Suppressor macrophage treated with lipopolysaccharide for 4 hours (primary cell): ENCODE measurements around the gene SULT4A1.

Experiments
- DNase-seq: peaks from one replicate; pipeline ENCODE4 v3.0.0-alpha.2; 2020

The SULT4A1 gene

DNA sequence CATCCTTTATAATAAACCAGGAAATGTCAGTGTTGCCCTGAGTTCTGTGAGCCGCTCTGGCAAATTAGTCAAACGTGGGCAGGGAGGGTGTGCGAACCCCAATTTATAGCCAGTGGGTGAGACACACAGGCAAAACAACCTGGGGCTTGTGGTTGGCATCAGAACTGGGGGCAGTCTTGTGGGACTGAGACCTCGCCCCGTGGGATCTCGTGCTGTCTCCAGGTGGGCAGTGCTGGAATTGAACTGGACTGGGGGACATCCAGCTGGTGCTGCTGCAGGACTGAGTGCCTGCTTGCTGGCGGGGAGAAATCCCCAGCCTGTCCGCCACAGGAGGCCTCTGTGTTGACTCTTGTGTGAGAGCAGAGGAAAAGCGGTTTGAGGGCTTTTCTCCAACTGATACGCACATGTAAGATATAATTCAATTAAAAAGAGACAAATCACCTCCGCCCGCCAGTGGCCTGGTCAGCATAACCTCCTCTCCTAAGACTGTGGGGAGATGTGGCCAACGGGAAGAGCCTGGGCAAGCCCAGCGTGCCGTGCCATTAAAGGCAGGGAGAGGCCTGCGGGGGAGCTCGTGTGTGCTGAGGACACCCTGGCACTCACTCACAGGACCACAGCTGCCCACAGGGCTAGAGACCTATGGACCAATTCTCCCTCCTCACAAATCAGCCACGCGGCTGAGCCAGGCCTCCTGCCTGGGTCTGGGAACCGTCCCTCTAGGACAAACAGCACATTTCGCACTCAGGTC lies 18.4 kb downstream of the SULT4A1 start:
- no peak for DNase-seq

DNA sequence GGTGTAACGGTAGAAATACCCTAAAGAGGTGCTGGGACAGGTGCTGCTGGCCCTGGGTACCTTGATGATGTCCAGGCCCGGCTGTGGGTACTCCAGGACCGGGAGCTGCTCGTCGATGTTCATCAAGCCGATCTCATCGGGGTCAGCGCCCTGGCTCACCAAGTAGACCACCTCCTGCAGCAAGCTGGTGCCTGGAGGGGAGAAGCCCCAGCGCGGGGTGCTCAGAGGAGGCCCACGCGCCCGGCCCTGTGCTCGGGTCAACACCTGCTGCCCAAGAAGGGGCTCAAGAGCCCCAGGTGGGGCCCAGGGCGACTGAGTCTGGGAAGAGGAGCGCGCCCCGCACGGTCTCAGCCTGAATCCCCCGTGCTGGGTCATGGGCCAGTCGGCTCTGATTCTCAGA lies 20.6 kb downstream of the SULT4A1 start:
- no peak for DNase-seq

DNA sequence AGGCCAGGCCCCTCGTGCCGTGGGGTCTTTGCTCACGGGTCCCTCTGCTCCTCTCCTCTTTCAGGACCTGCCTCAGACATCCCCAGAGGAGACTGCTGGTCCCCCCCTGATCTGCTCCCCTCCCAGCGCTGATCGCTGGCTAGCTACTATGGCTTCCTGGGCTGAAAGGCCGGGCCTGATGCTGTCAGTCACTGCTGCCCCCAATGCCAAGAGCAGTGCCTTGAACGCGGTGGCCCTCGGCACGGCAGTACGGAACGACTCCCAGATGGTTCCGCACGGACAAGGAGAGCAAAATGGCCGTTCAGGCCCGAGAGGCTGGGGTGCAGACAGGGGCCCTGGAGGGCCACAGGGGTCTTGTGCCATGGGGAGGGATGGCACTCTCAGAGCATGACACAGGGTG lies 21.5 kb downstream of the SULT4A1 start:
- DNase-seq: no peak

DNA sequence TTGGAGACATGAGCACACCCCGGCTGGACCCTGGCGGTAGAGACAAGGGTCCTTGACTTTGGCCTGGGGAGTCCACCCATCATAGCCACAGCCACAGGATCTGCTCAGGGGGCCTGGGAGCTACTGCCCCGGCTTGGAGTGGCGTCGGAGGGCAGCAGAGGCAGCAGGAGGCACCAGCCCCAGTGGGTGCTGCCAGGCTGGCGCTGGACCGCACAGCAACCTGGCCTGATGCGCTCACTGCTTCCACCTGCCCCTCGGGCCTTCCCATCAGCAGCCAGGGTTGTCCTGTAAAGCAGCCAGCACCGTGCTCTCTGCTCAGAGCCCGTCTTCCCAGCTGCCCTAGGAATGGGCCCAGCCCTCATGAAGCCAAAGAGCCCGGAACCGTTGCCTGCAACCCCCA lies 21.9 kb downstream of the SULT4A1 start:
- no peak for DNase-seq

DNA sequence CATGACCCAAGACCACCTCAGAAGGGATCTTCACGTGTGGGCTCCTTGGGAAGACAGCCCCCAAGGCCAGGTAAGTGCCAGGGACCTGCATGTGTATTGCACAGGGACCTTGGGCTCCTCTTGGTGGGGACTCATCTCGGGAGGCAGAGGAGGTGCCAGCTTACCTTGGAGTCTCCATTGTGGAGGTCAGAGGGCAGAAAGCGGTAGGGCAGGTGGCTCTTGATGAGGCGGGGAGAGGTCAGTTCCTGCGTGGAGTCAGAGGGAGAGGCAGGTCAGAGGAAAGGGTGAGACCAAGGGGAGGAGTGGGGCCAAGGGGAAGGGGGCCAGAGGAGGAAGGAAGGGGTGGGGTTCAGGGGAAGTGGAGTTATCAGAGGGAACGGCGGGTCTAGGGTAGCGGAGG lies 22.5 kb downstream of the SULT4A1 start:
- DNase-seq: no peak

DNA sequence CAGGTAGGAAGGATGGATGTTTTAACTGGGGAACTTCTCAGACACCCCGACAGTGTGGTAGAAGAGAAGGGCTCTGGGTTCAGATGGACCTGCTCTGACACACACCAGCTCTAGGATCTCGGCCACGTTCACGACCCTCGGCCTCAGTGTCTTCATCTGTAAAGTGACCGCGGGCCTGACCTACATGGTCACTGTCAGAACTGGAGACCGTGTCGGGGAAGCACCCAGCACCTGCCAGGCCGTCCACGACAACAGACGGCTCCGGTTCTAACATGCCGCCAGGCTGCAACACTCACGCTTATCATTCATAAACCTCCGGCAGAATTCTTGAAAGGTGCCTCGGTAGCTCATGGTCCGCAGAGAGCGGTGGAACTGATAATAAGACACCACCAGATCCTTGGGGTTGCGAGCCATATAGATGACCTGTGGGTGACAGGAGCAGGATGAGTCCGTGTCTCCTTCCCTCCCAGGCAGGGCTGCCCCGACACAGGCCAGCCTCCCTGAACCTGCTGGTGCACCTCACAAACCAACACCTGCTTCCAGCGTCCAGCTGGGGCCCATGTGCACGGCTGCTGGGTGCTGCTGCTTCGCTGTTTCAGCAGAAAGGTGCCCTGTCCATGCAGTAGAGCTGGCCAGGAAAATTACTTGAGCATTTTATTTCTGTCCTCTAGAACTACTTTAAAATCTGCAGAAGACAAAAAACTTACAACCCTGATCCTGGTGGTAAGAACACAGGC lies 23.6 kb downstream of the SULT4A1 start:
- DNase-seq: no peak

DNA sequence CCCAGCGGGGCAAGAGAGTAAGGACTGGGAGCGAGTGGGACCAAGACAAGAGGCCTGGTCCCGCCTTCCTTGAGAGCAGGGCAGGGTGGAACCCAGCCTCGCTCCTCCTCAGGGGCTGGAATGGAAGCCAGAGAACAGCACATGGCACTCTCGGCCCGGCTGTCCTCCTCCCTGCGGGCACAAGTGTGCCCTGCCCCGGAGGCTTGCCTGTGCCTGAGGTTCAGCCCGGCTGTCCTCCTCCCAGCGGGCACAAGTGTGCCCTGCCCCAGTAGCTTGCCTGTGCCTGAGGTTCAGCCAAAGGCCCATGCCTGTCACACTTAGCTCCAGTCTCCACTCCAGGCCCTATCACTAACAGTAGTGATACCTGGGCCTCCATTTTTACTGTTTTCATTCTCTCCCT lies 24.2 kb downstream of the SULT4A1 start:
- DNase-seq: no peak

DNA sequence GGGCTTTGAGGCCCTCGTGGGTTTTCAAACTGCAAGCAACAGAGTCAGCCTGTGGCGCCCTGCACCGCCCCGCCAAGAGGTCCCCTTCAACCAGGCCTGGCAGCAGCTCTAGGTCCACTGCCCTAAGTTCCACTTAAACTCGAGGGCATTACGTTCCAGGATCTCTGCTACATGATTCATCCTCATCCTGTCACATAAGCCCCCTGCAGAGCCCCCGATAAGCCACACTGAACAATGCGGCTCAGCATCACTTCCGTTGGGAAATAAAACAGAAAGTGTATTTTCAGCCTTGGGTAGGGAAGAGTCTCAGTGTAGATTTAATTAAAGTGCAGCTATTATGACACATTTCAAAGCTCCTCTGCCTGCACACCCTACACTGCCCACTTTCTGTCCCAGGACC lies 24.6 kb downstream of the SULT4A1 start:
- DNase-seq: no peak

DNA sequence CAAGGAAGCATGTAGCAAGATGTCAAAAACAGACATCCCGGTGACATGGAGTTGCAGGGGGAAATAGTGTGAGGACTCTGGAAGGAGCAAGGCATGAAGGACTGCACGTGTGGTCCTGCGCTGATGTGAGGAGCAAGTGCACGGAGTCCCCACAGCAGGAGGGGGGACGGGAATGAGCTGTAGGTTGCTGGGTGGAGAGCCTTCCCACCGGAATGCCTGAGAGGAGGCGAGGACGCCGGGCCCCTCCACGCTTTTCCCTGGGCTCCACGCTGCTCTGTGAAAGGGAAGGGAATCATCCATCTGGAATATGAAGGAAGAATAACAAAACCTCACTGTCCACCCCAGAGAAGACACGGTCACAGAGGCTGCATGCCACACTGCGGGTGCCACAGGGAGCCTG lies 26.6 kb downstream of the SULT4A1 start:
- DNase-seq: no peak

DNA sequence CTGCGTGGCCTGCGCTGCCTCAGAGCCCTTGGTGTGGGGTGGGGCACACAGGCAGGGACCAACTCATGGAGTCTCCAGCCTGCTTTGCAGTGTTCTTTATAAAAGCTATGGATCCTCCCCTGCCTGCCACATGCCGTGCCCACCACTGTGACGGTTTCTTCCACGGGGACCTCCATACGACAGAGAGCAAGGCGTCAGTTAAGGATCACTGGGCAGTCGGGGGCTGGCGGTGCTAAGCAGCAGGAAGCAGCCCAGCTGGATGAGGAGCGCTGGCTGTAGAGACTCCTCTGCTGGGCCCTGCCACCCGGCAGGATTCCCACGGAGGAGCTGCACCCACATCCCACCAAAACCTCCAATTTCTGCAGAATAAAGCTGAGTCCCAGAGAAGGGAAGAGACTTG lies 27.1 kb downstream of the SULT4A1 start:
- DNase-seq: no peak

DNA sequence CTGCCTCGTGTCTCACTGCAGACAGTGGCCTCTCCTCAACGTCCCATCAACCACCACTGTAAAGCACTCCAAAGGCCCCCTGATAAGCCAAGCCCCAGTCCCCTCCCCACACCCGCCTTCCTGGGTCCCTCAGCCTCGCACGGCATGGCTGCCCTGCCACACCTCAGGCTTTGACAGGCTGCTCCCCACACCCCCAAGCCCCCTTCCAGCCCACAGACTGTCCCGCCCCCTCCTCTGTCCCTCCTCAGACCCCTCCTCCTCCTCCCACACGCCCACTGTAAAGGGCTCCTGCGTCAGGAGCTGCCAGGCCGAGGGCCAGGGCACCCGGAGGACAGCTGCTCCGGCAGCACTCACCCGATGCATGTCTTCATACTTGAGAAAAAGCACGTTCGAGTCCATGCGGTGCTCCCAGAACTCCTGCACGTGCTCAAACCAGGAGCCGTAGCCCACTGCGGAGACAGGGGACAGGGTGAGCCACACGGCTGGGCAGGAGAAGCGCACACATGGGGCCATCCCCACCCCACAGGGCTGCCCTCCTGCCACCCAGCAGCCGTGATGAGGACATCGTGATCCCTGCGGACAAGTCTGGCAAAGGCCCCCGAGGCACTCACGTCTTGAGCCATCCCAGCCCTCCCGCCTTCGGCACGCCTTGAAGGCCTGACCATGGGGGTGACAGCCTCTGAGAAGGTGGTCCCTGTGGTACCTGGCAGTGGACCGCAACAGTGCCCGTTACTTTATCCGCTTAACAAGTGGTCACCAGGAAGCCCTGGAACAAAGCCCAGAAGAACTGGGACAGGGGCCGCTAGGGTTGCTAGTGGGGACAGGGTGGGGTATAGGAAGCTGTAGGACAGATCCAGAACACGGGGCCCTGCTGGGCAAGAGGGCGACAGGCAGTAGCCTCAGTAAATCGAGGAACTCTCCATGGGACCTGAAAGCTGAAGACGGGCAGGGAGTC lies 28.8 kb downstream of the SULT4A1 start:
- no peak for DNase-seq

DNA sequence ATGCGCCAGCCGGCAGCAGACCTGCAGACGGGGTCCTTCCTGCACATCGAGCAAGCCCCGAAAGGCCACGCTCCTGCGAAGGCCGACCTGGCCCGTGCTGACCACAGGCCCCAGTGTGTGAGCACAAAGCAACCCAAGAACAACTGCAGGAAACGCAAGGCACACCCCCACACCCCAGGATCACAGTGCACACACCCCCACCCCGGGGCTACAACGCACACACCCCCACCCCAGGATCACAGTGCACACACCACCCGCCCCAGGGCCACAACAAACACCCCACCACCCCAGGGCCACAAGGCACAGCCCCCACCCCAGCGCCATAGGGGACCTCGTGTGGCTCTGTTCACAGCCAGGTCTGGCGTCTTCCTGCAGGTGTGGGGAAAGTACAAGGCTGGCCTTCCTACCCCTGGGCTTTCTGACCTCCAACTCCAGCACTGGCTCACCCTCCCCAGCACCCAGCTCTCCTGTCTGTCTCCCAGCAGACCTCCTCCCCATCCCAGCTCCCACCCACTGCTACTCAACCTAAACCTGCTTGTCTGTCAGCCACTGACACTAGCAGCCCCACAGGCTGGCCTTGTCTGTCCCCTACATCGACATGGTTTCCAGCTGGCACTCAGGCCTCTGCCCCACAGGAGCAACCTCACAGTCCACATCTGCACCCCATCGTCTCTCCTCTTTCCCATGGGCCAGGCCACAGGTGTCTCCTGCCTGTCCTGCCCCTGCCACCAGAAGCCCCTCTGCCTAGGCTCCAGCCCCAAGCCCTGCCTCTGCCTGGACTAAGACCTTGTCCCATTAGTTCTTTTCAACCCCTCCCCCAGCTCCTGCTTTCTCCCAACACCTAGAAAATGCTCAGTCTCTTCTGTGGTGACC lies 29.7 kb downstream of the SULT4A1 start:
- no peak for DNase-seq

DNA sequence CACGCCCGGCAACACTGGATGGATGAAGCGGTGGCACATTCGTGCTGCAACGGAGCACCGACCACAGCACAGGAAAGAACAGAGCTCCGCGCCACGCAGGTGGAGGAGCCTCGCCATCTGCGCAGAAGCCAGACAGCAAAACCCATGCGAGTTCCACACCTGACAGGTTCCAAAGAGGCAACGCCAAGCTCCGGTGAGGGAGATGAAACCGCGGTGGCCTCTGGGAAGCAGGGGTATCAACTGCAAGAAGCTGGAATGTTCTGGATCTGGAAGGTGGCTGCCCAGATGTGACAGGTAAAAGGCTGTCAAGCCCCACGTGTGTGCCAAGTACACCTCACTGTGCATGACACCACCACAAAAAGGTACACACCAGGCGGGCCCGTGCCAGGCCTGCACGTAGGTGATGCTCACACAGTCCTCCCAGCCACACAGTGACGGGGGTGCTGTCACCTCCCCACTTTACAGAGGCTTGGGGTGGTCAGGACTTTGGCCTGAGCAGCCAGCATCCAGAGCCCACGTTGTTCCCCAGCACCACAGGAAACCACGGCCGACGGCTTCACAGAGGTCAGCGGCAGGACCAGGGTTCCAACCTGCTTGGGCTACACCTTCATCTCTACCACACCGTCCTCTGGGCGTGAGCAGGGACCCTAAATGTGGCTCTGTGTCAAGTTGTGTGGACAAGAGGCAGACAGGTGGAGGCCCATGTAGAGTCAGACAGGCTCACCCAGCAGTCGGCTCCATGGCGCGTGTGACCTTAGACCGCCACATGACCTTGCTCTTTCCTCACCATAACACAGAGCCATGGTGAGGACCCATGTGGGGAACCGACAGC lies 30.5 kb downstream of the SULT4A1 start:
- DNase-seq: no peak

DNA sequence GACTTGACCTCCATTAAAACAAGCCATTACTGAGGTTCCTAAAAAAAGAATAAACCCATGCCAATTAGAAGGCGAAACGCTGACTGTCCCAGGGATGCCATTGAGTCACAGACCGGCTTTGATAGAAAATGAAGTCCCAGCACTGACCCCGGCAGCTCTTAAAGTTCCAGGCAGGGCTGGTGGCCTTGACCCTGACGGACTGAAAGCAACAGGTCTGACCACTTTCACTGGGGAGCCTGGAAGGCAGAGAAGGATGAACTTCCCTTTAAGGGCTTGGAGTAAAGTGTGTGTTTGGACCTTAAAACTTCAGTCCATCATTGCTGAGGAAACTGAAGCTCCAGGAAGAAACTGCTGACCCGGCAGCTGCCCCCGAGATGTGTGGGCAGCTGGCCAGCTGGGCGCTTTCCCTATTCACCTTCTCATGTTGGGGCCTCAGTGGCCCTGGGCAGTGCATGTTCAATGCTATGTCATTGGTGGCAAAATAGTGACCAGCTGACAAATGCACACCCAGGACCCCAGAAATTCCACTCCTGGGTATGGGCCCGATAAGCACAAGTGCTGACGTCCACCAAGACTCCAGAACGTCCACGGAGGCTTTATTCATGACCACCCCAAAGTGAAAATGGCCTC lies 31.3 kb downstream of the SULT4A1 start:
- DNase-seq: no peak

DNA sequence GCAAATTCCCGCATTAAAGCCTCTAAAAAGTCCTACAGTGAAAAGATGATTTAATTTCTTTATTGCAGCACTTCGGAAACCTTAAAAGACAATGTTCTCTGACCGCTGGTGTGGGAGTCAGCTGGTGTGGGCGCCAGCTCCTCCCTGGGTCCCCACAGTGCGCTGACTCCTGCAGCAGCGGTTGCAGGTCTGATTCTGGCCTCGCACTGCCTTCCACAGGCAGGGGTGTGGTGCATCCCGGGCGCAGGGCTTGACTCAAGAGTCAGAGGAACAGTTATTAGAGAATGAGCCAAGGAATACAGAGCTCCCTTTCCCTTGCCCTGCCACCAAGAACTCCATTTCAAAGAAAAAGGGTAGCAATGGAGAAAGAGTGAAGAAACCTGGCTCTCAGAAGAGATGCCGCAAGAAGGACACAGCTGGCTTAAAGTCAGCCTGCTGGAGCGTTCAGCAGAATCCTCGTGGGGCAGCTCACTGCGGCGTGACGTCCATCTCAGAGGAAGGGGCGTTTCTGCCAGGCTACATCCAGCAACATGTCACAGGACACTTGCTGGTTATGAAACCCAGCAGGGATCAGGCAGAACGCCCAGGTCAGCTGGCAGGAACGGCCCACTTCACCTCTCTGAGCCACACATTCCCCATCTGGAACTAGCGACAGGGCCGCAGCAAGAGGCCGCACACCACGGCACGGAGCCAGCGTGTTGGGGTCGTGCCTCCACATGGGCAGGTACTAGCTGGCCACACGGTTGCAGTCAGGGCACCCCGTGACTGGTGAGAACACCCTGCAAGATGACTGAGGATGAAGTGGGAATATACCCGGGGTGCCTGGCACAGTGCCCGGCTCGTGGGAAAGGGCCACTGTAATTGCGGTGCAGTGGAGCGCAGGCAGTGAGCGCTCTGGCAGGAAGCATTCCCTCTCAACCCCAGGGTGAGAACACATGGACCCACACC lies 32.1 kb downstream of the SULT4A1 start:
- DNase-seq: no peak

DNA sequence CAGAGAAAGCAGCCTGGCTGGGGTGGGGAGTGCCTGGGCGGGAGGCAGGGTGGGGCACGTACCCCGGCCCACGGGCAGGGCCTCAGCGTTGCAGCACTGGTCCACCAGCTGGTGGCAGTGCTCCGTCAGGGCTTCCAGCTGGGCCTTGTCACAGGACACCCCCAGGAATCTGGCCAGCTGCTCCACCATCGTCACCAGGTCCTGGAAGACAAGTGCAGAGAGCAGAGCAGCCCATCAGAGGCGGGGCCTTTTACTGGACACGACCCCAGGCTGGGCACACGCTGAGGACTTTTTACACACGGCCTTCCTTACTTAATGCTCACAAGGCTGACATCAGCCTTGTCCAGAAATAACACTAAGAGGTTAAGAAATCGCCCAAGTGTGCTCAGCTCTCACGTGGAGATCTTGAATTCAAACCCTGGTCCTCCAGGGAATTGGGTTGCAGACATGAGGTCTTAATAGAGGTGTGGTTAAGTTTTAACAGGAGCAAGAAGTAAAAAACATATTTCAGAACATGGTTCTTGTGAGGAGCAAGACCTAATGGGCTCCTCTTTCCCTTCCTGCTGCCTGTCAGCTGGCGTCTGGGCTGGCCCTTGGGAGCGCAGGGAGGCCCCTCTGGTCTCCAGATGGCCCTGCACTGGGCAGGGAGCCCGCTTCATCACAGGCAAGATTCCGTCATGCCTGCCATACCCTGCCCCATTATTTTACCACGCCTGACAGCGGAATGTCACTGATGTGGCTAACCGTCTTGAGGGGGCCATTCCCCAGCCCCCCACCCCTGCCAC lies 33.1 kb downstream of the SULT4A1 start:
- DNase-seq: no peak

DNA sequence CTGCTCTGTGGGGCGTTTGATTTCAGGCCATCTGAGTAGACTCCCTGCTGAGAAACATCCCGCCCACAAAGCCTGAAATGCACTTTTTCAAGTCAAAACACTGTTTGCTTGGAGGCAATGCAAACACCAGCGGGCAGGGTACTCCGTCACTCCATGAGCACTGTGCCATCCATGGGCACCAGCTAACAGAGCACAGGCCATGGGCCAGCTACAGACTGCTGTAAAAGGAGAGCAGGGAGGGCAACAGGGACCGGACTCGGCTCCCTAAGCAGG lies 33.7 kb downstream of the SULT4A1 start:
- DNase-seq: no peak

DNA sequence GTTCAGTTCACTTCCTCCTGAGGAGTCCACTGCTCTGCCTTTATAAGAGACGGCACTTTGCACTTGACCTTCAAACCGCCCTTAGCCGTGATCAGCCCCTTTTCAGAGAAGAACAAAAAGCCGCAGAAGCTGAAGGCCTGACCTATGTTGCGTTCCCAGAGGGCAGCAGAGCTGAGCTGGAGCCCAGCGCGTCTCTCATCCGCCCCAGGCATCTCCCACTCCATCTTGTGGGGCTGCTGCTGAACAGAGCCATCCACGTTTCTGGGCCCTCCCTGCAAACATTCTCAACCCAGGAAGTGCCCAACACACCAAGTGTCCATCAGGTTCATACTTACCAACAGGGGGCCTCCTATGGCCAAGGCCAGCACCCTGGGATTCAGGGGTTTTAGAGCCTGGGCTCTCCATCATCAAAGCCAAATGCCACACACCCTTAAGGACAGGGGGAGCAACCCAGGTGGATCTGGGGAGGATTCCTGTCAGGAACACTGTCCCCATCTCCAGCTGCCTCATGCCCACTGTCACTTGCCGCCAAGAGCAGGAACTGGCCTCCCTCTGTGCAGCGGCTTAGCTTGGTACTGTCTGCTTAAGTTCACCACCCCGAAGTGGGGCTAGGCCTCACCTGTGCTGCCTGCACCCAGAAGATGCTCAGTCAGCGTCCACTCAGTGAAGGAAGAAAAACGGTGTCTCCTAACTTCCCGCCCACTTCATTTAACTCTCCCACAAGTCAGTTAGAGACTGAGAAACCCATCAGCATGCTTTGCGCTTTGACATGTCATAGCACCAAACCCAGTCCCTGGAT lies 34.2 kb downstream of the SULT4A1 start:
- DNase-seq: no peak
